Ascending aorta (tissue), 2 donors: ENCODE measurements around the gene MIEN1. TPM values are rescaled to one million over a fixed set of nuclear protein-coding genes. Genes with fewer than 3 reads are reported as not detected.

ENCODE experiments used
- DNase-seq, 2 donors: peaks; one replicate each; pipeline ENCODE4 v3.0.0-alpha.2; 2019; ENCODE audit warnings: low spot score in 2 of 2
- H3K27ac ChIP-seq, 2 donors: fragments of 200-600 bp; sonication (generic); one replicate each; pipeline ENCODE4 v1.5.1; 2016 to 2017; ENCODE audit warnings: mild to moderate bottlenecking in 1 of 2
- H3K27me3 ChIP-seq: fragments of 200-600 bp; sonication (generic); one replicate; pipeline ENCODE4 v1.5.1; 2017
- H3K36me3 ChIP-seq, 2 donors: fragments of 200-600 bp; sonication (generic); one replicate each; pipeline ENCODE4 v1.5.1; 2016
- H3K4me1 ChIP-seq, 2 donors: fragments of 200-600 bp; sonication (generic); one replicate each; pipeline ENCODE4 v1.5.1; 2016 to 2017; ENCODE audit warnings: mild to moderate bottlenecking in 1 of 2
- H3K4me3 ChIP-seq, 2 donors: fragments of 200-600 bp; sonication (generic); one replicate each; pipeline ENCODE4 v1.5.1; 2016 to 2017; ENCODE audit warnings: mild to moderate bottlenecking in 1 of 2
- H3K9me3 ChIP-seq, 2 donors: fragments of 200-600 bp; sonication (generic); one replicate each; pipeline ENCODE4 v1.5.1; 2016
- intact Hi-C: fragments of 100-400 bp; cut with DNase I; formaldehyde crosslinking; loops from one replicate; pipeline ENCODE4 v1.15.1; 2023
- total RNA-seq: library from RNA; depleted of rRNA; stranded (reverse); fragments of >200 nt; gene quantifications from one replicate; pipeline ENCODE4 v1.1.0, GENCODE V29; 2016
- TF ChIP-seq, protein P1 (sequence below), 3 experiments: fragments of 200-600 bp in 2 of 3; fragments of 450-650 bp in 1 of 3; sonication (generic) in 2 of 3; IDR thresholded peaks; one replicate each; pipeline ENCODE4 v1.5.1; 2016 to 2019; ENCODE audit warnings: antibody characterized with exemption in 3 of 3, mild to moderate bottlenecking in 1 of 3, moderate library complexity in 1 of 3

Gene MIEN1
- total RNA-seq, 1 donor from 2014 or later, result 64.2 TPM

DNA sequence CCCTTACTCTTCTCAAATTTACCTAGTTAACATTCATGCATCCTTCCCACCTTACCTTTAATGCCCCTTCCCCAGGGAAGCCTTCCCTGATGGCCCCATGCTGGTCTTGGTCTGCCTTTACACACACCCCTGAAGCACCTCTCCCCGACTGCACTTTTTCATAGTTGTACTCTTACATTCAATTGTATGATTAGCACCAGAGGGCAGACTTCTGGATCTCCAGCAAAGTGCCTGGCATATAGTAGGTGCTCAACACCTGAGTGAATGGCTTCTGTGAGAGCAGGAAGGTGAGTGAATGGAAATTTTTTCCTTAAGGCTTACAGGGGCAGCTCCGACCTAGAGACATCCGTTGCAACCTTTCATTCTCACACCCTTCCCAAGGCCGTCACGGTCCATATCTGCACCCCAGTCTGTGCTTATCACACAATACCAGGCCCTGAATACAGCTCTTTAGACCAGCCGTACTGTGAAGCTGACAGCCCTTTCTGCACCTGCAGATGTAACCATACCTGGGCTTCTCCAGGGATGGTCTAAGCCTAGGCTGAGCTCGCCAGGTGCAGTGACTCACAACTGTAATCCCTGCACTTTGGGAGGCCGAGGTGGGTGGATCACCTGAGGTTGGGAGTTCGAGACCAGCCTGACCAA lies 46.9 kb downstream of the MIEN1 start:
- no peak for DNase-seq
- no peaks in the 10 kb centered on the region for H3K27me3 ChIP-seq
- H3K36me3 ChIP-seq, result peaks cover 10 to 21% of the 10 kb centered on the region in 2 donors
- intact Hi-C loops, result no loop called here
- no peak overlapping the region for H3K27ac ChIP-seq
- no peaks in the 10 kb centered on the region for H3K9me3 ChIP-seq
- H3K4me3 ChIP-seq, result no peak overlapping the region
- H3K4me1 ChIP-seq, result peaks cover 1 to 10% of the 10 kb centered on the region in 2 donors
- TF ChIP-seq, protein P1, sequence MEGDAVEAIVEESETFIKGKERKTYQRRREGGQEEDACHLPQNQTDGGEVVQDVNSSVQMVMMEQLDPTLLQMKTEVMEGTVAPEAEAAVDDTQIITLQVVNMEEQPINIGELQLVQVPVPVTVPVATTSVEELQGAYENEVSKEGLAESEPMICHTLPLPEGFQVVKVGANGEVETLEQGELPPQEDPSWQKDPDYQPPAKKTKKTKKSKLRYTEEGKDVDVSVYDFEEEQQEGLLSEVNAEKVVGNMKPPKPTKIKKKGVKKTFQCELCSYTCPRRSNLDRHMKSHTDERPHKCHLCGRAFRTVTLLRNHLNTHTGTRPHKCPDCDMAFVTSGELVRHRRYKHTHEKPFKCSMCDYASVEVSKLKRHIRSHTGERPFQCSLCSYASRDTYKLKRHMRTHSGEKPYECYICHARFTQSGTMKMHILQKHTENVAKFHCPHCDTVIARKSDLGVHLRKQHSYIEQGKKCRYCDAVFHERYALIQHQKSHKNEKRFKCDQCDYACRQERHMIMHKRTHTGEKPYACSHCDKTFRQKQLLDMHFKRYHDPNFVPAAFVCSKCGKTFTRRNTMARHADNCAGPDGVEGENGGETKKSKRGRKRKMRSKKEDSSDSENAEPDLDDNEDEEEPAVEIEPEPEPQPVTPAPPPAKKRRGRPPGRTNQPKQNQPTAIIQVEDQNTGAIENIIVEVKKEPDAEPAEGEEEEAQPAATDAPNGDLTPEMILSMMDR (IDR thresholded peaks at IDR 0.05), result no peak

DNA sequence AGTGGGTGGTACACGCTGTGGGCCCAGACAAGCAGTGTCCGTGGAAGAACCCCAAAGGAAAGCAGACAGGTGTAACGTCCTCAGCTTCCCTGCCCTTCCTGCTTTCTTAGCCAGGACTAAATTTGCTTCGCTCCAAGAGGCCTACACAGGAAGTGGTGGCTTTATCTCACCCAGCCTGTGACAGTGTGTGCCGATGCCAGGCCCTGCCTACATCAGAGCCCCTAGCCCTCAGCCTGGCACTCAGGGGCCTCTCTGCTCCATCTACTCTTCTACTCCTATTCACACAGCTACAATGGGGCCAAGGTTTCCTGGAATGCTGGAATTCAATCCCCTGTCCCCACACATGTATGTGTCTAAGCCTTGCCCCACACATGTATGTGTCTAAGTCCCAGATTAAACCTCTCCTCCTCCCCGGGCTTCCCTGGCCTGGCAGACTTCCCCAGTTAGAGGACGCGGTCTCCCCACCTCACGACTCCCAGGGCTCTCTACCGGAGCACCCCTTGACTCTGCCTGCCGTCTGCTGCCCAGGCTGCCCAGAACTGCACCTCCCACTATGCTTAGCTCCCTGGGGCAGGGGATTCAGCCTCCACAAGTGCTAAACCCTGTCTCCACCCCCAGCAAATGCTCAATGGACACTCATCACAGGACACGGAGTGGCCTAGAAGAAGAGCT lies 50.7 kb downstream of the MIEN1 start:
- intact Hi-C loops, result loop anchor here (2.0 kb wide), 1 partner anchor 25 kb away; no protein-coding TSS in a partner anchor
- H3K27ac ChIP-seq, result peak overlapping the region; percentile 90 to 95
- TF ChIP-seq, protein P1 (IDR thresholded peaks at IDR 0.05), result no peak
- no peak overlapping the region for H3K4me3 ChIP-seq
- DNase-seq, result no peak
- peaks cover 10 to 19% of the 10 kb centered on the region in 2 donors for H3K36me3 ChIP-seq
- H3K27me3 ChIP-seq, result no peaks in the 10 kb centered on the region
- H3K4me1 ChIP-seq, result peaks cover 23 to 38% of the 10 kb centered on the region in 2 donors
- H3K9me3 ChIP-seq, result no peaks in the 10 kb centered on the region

Other genes starting within 250 kb of the MIEN1 start
- gene NEUROD2, start 122.6 kb downstream of the MIEN1 start, total RNA-seq, result not detected
- 2.4 TPM for gene PPP1R1B, start 103.6 kb downstream of the MIEN1 start, total RNA-seq
- 87.6 TPM for gene STARD3, start 93.4 kb downstream of the MIEN1 start, total RNA-seq
- not detected for gene TCAP, start 65.2 kb downstream of the MIEN1 start, total RNA-seq
- gene PNMT, start 62.1 kb downstream of the MIEN1 start, total RNA-seq, result 5.1 TPM
- 29.5 TPM for gene PGAP3, start 42.5 kb downstream of the MIEN1 start, total RNA-seq
- 124 TPM for gene ERBB2, start 30.5 kb downstream of the MIEN1 start, total RNA-seq
- 1.6 TPM for gene GRB7, start 7.4 kb upstream of the MIEN1 start, total RNA-seq
- gene IKZF3, start 133.8 kb upstream of the MIEN1 start, total RNA-seq, result 1.5 TPM
- not detected for gene ZPBP2, start 137.7 kb upstream of the MIEN1 start, total RNA-seq
- 6.9 TPM for gene GSDMB, start 188.1 kb upstream of the MIEN1 start, total RNA-seq
- gene ORMDL3, start 197.1 kb upstream of the MIEN1 start, total RNA-seq, result 32.2 TPM
- not detected for gene LRRC3C, start 197.2 kb upstream of the MIEN1 start, total RNA-seq
- gene GSDMA, start 232.5 kb upstream of the MIEN1 start, total RNA-seq, result not detected